Epithelial cell of esophagus (primary cell): ENCODE results near the gene GATAD2A.

Experiments used
- DNase-seq: peaks from one replicate; pipeline ENCODE4 v3.0.0; 2010; ENCODE audit warnings: low read depth
- H3K4me3 ChIP-seq: 2 replicates; pipeline ENCODE4 v1.5.1; 2011; ENCODE audit warnings: mild to moderate bottlenecking, low read length, control low read depth
- TF ChIP-seq, protein P1 (sequence below): IDR thresholded peaks from 2 replicates; pipeline ENCODE4 v1.5.1; 2011; ENCODE audit warnings: low read depth, mild to moderate bottlenecking, low read length, control low read depth, inconsistent platforms; ENCODE audit not compliant: insufficient read depth; ENCODE audit errors: missing control alignments

The GATAD2A gene

DNA sequence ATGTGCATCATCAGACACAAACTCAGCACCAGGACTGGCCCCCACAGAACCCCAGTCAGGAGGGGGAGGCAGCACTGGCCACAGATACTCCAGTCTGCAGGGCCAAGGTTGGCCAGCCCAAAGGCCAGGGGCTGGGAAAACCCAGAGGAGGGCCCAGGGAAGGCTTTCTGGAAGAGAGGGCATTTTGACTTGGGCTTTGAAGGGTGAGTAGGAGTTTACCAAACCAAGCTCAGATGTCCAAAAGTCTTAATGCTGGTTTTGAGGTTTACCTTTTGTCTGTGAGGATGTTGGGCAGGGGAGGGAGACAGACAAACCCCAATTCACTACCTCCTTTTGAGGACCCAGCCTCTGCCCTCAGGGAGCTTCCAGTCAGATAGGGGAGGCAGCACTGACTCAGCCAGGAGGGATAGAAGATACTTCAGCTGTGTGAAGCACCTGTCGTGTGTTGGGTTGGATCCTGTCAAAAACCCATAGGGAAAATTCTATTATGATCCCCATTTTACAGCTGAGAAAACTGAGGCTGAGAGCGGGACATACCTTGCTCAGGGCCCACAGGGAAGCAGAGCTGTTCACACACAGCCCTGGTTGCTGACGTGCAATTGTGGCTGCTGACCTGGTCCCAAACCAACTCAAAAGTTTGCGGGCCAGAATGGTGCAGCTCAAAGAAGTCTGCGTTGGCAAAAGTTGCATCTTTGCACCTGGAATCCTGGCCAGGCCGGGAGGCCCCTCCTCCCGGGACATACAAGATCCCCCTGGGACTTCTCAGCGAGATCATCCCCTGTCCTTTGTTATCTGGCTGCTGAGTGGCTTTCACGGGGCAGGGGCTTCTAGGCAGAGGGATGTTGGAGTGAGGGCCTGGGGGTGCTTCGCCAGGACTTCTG is 145.7 kb downstream of the GATAD2A start:
- H3K4me3 ChIP-seq: no peak overlapping the region
- TF ChIP-seq, protein P1, sequence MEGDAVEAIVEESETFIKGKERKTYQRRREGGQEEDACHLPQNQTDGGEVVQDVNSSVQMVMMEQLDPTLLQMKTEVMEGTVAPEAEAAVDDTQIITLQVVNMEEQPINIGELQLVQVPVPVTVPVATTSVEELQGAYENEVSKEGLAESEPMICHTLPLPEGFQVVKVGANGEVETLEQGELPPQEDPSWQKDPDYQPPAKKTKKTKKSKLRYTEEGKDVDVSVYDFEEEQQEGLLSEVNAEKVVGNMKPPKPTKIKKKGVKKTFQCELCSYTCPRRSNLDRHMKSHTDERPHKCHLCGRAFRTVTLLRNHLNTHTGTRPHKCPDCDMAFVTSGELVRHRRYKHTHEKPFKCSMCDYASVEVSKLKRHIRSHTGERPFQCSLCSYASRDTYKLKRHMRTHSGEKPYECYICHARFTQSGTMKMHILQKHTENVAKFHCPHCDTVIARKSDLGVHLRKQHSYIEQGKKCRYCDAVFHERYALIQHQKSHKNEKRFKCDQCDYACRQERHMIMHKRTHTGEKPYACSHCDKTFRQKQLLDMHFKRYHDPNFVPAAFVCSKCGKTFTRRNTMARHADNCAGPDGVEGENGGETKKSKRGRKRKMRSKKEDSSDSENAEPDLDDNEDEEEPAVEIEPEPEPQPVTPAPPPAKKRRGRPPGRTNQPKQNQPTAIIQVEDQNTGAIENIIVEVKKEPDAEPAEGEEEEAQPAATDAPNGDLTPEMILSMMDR: no peak
- no peak for DNase-seq

DNA sequence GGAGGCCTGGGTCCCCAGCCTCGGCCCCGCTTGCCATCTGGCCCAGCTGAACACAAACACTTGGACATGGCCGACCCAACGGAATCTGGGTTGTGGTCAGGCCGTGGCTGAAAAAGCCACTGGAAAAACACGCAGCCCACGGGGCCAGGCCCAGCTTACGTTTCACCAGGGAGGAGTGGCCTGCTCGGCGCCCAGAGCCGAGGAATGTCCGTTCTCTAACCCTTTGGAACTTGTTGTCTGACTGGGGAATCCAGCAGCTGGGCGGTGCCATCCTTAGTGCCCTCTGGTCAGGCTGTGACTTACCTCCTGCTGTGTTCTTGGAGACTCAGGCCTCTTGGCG is 146.3 kb downstream of the GATAD2A start:
- TF ChIP-seq, protein P1: no peak
- no peak overlapping the region for H3K4me3 ChIP-seq
- no peak for DNase-seq

GRCh38 chr19:19552798-19553197 is 147.3 kb downstream of the GATAD2A start:
- DNase-seq: peak; percentile 43
- TF ChIP-seq, protein P1: peak; percentile 72
- H3K4me3 ChIP-seq: no peak overlapping the region

DNA sequence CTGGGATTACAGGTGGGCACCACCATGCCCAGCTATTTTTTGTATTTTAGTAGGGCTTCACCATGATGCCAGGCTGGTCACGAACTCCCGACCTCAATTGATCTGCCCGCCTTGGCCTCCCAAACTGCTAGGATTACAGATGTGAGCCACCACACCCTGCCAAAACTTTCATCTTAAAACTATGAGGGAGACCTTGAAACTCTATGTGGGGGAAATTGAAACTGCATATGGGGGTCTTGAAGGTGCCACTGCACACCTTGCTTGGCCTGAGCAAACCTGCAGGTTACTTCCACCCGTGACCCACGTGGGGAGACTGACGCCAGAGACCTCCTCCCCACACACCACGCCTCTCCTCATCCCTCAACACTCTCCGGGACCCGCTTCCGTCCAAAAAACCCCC is 148.2 kb downstream of the GATAD2A start:
- no peak overlapping the region for H3K4me3 ChIP-seq
- TF ChIP-seq, protein P1: no peak
- DNase-seq: no peak

DNA sequence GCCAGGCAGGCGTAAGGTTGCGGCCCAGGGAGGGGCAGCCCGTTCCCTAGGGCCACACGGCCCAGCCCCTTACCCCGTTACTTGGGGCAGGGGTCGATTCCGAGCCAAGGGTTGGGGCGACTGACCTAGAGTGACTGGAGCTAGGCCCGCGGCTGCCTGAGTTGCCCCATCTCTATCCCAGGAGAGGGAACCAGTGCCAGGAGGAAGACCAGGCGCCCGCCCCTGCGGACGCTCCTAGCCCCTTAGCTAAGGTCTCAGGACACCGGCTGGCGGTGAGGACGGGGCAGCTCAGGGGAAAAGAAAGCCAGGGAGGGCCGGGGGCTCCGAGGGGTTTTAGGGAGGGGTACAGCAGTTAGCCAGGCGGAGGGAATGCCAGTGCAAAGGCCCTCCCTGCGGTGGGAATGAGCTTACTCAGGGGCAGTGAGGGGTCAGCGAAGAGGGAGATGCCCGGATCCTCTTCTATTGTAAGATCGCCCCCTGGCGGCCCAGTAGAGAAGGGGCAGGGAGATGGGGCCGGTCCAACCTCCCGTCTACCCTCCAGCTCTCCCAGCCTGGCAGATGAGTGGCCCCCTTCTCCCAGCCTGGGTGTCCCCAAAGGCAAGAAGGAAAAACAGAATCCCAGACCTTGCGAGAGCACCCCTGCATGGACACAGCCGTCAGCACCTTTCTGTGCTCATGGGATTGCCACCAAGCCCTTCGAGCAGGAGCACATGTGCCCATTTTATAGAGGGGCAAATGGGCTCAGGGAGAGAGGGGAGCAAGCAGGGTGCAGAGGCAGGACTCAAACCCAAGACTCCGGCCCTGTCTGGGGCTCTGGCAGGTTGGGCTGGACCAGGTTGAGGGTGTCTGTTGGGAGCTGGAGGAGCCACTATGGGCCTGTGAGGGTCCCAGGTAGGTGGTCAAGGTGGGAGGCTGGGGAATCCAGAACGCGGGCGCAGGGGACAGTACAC is 148.9 kb downstream of the GATAD2A start:
- peak; percentile 42 for DNase-seq
- TF ChIP-seq, protein P1: peak; percentile 61
- no peak overlapping the region for H3K4me3 ChIP-seq

- DNase-seq: no peak
- TF ChIP-seq, protein P1: no peak
- H3K4me3 ChIP-seq: no peak overlapping the region
Measured at GRCh38 chr19:19558055-19558454, 152.6 kb downstream of the GATAD2A start.
